Activated CD4-positive, alpha-beta T cell treated with anti-CD3 and anti-CD28 coated beads for 4 hours (primary cell): Measurements from ENCODE around the gene JAM2.
"Not testable (repeated sequence)": the region's sequence is repeated elsewhere in the genome, so short reads cannot be mapped to it uniquely, and the experiment has no call there.

Experiments used
- DNase-seq, 2 donors: peaks; one replicate each; pipeline ENCODE4 v3.0.0-alpha.2; 2020

Gene JAM2, protein sequence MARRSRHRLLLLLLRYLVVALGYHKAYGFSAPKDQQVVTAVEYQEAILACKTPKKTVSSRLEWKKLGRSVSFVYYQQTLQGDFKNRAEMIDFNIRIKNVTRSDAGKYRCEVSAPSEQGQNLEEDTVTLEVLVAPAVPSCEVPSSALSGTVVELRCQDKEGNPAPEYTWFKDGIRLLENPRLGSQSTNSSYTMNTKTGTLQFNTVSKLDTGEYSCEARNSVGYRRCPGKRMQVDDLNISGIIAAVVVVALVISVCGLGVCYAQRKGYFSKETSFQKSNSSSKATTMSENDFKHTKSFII

DNA sequence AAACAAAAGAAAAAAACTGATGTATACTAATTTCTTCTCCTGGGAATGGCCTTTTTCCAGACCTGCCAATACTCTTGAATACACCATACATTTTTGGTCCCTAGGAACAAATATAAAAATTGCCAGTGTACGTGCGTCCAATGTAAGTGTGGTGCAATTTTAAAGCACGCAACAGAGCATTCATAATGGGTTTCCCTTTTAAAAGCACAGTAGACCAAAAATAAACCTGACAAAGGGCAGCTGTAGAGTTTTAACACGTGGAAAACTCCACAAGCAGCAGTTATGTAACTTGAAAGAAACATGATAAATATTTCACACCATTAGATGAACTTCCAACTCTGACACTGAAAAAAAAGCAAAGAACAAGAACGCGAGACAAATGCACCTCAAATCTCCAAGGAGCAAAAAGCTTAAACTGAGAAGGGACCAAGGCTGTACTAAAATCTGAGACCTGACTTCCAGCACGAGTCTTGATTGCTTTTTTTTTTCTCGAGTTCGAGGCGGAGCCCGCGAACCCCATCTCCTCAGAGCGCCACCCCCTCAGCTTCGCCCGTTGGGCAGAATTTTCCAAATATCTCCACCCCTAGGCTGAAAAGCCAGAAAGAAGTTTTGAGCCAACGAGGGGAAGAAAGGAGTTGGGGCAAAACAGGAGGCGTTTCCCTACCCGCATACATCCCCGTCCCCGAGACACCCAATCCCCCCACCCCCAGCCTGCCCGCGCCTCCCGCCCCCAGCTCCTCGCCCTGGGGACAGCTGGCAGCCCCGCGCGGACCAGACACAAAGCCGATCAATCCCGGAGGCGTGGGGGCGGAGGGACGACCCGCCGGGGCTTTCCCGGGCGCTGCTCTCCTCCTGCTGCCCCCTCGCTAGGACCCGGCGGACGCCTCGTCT, at the start of gene JAM2:
Gene JAM2 (plus strand): TSS at position 599 of the 891 bp plus-strand sequence. CDS start 564 bp downstream, outside the sequence.
- DNase-seq = peak; percentile 25 to 41

GRCh38 chr21:25589887-25590286, 49.2 kb upstream of the JAM2 start:
- DNase-seq = no peak

- DNase-seq = peak; percentile 82 to 85
Measured at GRCh38 chr21:25607151-25608043, 31.7 kb upstream of the JAM2 start, which contains the start of gene MRPL39. Gene MRPL39 (minus strand): TSS chr21:25607481. CDS start chr21:25607475, 6 bp downstream.

- DNase-seq = peak; percentile 75 to 77
Measured at GRCh38 chr21:25608044-25608737, 30.9 kb upstream of the JAM2 start.

DNA sequence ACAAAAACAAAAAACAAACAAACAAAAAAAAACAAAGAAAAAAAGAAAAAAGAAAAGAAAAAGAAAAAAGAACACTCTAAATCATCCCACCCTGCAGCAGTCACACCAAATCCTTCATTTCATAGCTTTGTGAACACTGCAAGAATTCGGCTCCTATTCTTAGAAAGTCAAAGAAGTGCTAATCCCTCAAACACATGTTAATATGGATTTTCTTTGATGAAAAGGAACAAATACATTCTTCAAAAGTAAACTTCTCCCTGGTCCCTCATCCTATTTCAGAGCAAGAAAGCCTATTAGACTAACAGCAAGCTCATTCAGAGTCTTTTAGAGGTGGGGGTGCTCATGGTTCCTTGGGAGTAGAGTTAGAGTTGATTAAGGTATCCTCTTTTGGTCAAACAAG, 24.6 kb upstream of the JAM2 start:
- DNase-seq = no peak

DNA sequence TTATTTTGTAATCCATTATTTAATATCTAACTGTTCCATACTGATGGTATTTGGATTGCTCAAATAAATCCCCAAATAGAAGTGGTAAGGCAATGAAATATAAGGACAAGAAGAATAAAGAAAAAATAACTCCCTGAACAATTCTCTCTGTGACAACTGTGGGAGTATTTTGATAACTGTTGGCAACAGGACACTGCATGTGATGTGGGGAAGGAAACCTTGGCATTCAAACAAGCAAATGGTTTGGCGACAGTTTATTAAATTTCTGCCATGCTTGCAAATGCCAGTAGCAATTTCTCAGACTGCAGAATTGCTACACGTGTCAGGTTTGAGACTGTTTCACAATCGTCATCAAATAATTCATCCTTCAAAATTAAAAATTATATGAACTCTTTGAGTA, 23.2 kb upstream of the JAM2 start:
- DNase-seq = no peak

GRCh38 chr21:25619198-25619597, 19.9 kb upstream of the JAM2 start:
- no peak for DNase-seq

DNA sequence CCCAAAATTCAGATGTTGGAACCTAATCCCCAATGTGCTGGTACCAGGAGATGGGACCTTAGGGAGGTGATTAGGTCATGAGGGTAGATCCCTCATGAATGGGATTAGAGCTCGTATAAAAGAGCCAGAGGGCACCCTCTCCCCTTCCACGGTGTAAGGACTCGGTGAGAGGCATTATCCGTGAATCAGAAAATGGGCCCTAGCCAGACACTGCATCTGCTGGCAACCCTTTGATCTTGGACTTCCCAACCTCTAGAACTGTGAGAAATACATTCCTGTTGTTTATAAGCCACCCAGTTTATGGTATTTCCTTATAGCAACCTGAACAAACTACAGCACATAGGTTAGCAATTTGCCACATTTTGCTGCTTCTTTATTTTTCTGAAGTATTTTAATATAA, 14.5 kb upstream of the JAM2 start:
- DNase-seq = no peak

- DNase-seq = no peak
Measured at GRCh38 chr21:25625036-25625435, 14.0 kb upstream of the JAM2 start.

- not testable (repeated sequence) for DNase-seq
Measured at GRCh38 chr21:25625776-25626555, 13.1 kb upstream of the JAM2 start.

DNA sequence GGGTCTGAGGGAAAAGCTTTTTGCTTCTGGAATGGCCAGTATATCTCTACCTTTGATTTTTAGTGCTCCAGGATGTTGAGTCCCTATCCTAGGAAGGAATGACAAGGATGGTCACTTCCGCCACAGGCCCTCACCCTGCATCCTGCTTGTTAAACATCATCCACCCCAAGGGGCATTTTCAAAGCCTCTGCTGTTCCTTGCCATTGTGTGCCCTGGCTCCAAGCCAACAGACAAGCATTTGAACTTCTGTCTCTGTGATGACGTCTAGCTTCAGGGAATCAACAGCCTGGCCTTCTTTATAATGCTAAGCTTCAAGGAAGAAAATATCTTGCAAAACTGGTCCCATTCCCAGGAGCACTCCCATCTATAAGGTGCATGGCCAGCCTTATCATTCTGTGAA, 12.3 kb upstream of the JAM2 start:
- DNase-seq = no peak

GRCh38 chr21:25632296-25632695, 6.8 kb upstream of the JAM2 start:
- DNase-seq = no peak

- DNase-seq = no peak
Measured at GRCh38 chr21:25635310-25635709, 3.7 kb upstream of the JAM2 start.

DNA sequence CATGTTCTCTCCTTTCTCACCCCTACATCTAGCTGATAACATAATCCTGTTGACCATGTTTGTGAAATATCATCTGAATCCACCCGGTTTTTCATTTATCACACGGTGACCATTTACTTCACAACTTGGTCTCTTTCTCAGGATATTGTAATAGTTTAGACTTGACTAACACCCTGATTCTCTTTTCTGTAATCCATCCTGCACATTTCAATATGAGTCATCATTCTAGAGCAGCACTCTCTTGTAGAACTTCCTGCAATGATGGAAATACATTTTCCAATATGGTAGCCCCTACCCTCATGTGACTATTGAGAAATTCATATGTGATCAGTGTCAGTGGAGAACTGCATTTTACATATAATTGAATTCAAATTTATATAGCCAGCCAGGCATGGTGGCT, 2.3 kb upstream of the JAM2 start:
- no peak for DNase-seq

DNA sequence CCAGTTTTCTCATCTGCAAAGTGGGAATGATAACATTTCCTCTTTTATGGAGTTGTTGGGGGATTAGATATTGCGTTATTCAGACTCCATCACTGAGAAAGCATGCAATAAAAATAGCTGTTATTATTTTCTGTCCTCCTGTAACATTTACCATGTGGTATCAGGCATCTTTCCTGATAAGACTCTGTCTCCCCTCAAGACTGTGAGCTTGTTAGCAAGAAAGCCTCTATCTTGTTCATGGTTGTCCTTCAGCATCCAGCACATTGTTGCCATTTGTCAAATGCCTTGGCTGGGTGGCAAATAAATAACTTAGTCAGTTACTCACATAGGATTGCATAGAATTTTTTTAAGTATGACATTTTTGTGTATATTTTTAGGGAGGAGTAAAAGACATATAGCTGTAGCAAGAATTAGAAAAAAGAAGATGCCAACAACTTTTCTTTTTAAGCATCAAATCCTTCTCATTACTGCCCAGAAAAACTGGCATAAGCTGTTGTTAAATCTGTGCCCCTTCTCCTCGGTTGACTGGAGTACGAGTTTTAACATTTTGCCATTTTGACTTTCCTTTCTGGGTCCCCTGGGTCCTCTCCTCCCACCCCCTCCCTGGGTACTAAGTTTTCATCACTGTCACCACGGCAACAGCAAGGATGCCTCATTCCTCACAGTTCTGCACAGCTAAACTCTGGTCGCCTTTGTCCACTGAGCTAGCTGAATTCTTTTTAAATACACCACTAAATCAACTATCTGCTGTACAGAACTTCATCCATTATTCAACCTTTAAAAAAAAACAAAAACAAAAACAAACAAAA, 1.0 kb upstream of the JAM2 start:
- DNase-seq = no peak

DNA sequence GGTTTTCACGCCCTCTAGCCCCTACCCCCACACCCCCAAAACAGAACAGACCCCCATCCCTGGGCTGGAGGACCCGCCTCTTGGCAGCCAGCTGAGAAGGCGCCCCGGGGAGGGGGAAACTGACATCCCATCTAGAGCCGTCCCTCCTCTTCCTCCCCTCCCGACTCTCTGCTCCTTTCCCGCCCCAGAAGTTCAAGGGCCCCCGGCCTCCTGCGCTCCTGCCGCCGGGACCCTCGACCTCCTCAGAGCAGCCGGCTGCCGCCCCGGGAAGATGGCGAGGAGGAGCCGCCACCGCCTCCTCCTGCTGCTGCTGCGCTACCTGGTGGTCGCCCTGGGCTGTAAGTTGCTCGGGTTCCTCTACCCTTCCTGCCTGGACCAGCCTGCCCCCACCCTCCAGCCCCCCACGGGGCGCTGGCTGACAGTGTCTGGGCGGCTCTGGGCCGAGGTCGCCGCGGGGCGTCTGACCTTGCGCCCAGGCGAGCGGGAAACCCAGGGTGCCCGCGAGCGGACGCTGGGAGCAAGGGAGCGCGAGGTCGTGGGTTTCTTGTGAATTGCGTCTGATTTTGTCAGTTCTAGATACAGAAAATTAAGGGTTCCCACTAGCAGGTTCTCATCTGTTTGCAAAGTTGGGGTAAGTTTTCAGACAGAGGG, 618 bp downstream of the JAM2 start:
- peak; percentile 28 to 46 for DNase-seq

DNA sequence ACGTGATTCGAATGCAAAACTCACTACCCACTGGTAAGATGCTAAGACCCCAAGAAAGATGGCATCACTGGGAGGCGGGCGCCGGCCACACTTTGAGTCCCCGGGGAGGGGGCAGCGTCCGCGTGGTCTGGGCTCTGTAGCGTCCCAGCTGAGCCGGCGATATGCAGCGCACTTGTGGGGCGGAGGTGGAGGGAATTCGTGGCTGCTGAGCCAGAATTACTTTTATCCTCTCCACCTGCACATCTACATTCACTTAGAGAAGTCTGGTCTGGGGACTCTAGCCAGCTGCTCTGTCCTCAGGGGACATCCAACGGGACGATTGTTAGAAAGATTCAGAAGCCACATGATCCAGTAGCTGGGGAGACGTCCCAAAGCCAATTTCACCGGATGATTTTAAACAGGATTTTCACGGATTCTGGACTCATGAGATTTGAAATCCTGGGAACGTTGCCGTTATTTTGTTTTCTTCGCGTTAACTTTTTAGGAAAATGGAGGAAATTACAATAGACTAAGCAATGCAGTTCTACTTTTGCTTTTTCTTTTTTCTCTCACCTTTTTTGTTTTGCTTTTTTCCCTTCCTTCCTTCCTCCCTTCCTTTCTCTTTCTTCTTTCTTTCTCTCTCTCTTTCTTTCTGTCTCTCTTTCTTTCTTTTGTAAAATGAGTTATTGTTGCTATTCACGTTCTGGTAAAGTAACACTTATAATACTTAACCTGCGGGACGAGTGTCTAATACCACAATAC, 1.3 kb downstream of the JAM2 start:
- peak in 1 of 2 donors; percentile 4 for DNase-seq

DNA sequence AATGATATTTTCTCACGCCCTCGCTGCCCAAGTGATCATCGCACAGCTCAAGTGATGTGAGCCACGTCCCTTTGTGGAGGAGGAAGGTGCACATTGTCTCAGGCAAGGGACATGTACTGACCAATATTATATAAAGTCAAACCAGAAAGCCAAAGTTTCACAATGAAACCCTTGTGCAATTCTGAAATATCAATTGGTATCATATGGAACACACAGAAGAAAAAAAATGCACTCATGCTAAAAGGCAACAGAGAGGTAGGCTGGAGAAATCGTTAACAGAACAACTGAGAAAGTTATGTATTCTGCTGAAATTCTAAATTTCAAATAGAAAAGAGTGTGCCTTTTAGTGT, 1.9 kb downstream of the JAM2 start:
- no peak for DNase-seq

DNA sequence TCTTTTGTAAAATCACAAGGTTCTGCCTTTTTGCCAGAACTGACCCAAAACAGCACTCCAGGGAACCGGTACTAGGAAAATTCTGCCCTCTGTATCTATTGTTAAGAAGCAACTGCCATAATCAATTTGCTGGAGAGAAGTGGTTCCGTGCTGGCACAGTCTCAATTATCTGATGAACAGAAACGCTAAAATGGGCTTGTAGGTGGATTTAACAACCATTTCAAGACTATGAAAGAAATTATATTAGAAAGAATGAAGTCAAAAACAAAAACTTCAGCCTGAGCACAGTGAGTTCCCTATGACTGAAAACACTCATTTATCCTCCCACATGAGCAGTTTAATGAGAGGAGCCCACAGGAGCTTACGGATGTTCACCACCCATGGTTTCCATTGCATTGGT, 4.4 kb downstream of the JAM2 start:
- no peak for DNase-seq
